Sigmoid colon (tissue), 7 donors: Measurements from ENCODE around the gene LRRFIP1. TPM values are rescaled to one million over a fixed set of nuclear protein-coding genes. Genes with fewer than 3 reads are reported as not detected.

Experiments used
- DNase-seq: peaks from one replicate; pipeline ENCODE4 v3.0.0-alpha.2; 2019
- H3K27ac ChIP-seq, 4 donors: fragments of 200-600 bp; sonication (generic); one replicate each; pipeline ENCODE4 v1.5.1; 2016 to 2019; ENCODE audit warnings: mild to moderate bottlenecking in 1 of 4
- H3K27me3 ChIP-seq, 3 donors: fragments of 200-600 bp; sonication (generic); one replicate each; pipeline ENCODE4 v1.5.1; 2019; ENCODE audit warnings: mild to moderate bottlenecking in 1 of 3
- H3K36me3 ChIP-seq, 4 donors: fragments of 200-600 bp; sonication (generic); one replicate each; pipeline ENCODE4 v1.5.1; 2016 to 2019
- H3K4me1 ChIP-seq, 4 donors: fragments of 200-600 bp; sonication (generic); one replicate each; pipeline ENCODE4 v1.5.1; 2017 to 2019
- H3K4me3 ChIP-seq, 4 donors: fragments of 200-600 bp; sonication (generic); one replicate each; pipeline ENCODE4 v1.5.1; 2017 to 2019; ENCODE audit warnings: mild to moderate bottlenecking in 2 of 4, moderate library complexity in 1 of 4
- H3K9me3 ChIP-seq, 4 donors: fragments of 200-600 bp in 3 of 4; sonication (generic) in 3 of 4; one replicate each; pipeline versions ENCODE4 v1.5.1 to v1.6.1; 2013 to 2019
- EP300 ChIP-seq, 4 donors: sonication (generic); formaldehyde crosslinking; IDR thresholded peaks; one replicate each; pipeline ENCODE4 v1.6.1; 2017; ENCODE audit warnings: antibody characterized with exemption in 4 of 4
- POLR2A ChIP-seq, 2 donors: fragments of 450-650 bp; IDR thresholded peaks; one replicate each; pipeline ENCODE4 v1.6.1; 2016; ENCODE audit warnings: antibody characterized with exemption in 2 of 2, mild to moderate bottlenecking in 2 of 2, moderate library complexity in 2 of 2
- POLR2AphosphoS5 ChIP-seq, 4 donors: sonication (generic); formaldehyde crosslinking; IDR thresholded peaks; one replicate each; pipeline ENCODE4 v1.6.1; 2017; ENCODE audit warnings: antibody characterized with exemption in 4 of 4
- WGBS, 2 donors: extraction: QIAGEN DNeasy Blood & Tissue Kit; methylation state at CpG; one replicate each; pipeline ENCODE4 v1.1.7; 2013; 5-methylcytosine and 5-hydroxymethylcytosine counted together
- intact Hi-C: fragments of 100-400 bp; cut with DNase I; formaldehyde crosslinking; loops from one replicate; pipeline ENCODE4 v1.15.1; 2023
- polyA plus RNA-seq, 3 donors: library from polyadenylated mRNA; stranded (reverse); fragments of 200-250 nt; gene quantifications; one replicate each; pipeline ENCODE4 v1.2.3, GENCODE V29; 2013
- total RNA-seq, 4 donors: library from RNA; depleted of rRNA; stranded (reverse); fragments of >200 nt; gene quantifications; one replicate each; pipeline ENCODE4 v1.1.0, GENCODE V29; 2016
- TF ChIP-seq, protein P1 (sequence below), 4 experiments: fragments of 450-650 bp in 3 of 4; fragments of 200-600 bp in 1 of 4; IDR thresholded peaks; one replicate each; pipeline ENCODE4 v1.5.1; 2016 to 2019; ENCODE audit warnings: antibody characterized with exemption in 4 of 4, mild to moderate bottlenecking in 3 of 4, moderate library complexity in 2 of 4
- donor health status: healthy with polysubstance abuse.
- donor health status: Bipolar disorder and iron deficiency.
- donor health status: healthy.

Gene LRRFIP1
- total and polyA plus RNA-seq, 7 donors: 42.0 to 185 (median 112) TPM

DNA sequence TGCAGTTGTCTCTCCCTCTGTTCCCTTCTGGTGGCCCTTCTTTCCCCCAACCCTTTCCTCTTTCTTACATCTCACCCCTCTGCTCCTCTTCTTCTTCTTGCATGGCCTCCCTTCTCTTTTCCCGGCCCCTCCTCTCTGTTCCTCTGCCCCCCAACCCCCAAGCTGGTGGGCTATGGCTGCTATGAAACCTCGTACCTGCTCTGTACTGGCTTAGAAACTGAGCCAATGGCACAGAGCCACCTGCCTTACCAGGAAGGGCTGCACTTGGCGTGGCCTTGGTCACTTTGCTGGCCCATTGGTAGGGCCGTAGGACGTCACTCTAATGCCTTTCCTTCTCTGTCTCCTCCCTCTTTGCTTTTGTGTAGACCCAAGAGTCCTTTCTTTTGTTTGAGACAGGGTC is 78.9 kb downstream of the LRRFIP1 start:
- WGBS, 2 donors: 95 to 97% methylated on average over 5 of the region's 5 CpGs
- TF ChIP-seq, protein P1, sequence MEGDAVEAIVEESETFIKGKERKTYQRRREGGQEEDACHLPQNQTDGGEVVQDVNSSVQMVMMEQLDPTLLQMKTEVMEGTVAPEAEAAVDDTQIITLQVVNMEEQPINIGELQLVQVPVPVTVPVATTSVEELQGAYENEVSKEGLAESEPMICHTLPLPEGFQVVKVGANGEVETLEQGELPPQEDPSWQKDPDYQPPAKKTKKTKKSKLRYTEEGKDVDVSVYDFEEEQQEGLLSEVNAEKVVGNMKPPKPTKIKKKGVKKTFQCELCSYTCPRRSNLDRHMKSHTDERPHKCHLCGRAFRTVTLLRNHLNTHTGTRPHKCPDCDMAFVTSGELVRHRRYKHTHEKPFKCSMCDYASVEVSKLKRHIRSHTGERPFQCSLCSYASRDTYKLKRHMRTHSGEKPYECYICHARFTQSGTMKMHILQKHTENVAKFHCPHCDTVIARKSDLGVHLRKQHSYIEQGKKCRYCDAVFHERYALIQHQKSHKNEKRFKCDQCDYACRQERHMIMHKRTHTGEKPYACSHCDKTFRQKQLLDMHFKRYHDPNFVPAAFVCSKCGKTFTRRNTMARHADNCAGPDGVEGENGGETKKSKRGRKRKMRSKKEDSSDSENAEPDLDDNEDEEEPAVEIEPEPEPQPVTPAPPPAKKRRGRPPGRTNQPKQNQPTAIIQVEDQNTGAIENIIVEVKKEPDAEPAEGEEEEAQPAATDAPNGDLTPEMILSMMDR (IDR thresholded peaks at IDR 0.05): no peak
- no peak for TF ChIP-seq POLR2A (IDR thresholded peaks at IDR 0.05)
- no peak for TF ChIP-seq POLR2AphosphoS5 (IDR thresholded peaks at IDR 0.05)
- no peak for TF ChIP-seq EP300 (IDR thresholded peaks at IDR 0.05)
- DNase-seq: peak; percentile 59
- H3K9me3 ChIP-seq: no peaks in the 10 kb centered on the region
- intact Hi-C loops: no loop called here
- no peaks in the 10 kb centered on the region for H3K27me3 ChIP-seq
- H3K4me1 ChIP-seq: peaks cover 0 to 80% (median 75%) of the 10 kb centered on the region in 4 donors
- H3K4me3 ChIP-seq: no peak overlapping the region
- H3K36me3 ChIP-seq: peaks cover 0 to 21% (median 5%) of the 10 kb centered on the region in 4 donors
- H3K27ac ChIP-seq: peak overlapping the region; percentile 92 to 99 (median 98)

DNA sequence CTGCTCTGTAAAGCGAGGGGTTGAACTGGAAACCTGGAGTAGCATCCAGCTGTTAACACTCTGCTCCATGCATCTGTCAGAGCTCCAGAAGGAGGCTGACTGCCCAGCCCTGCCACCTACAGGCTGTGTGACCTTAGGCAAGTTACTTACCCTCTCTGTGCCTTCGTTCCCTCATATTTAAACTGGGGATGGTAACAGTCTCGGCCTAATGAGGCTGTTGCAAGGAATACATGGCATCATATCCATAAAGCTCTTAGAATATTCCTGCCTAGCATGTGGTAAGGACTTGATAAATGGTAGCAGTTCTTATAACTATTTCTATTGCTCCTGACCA is 80.6 kb downstream of the LRRFIP1 start:
- Histone ChIP-seq H3K27me3 (no peaks in the 10 kb centered on the region), H3K9me3 (no peaks in the 10 kb centered on the region), H3K27ac (peak overlapping the region; percentile 92 to 99 (median 98)), H3K4me1 (peaks cover 0 to 80% (median 73%) of the 10 kb centered on the region in 4 donors), H3K36me3 (peaks cover 0 to 31% (median 8%) of the 10 kb centered on the region in 4 donors), H3K4me3 (peak overlapping the region in 2 of 4 donors; percentile 0 to 1)
- intact Hi-C loops: no loop called here
- no peak for DNase-seq
- WGBS, 2 donors: 94 to 95% methylated on average over 3 of the region's 3 CpGs
- TF ChIP-seq, protein P1 (IDR thresholded peaks at IDR 0.05): no peak
- TF ChIP-seq POLR2AphosphoS5 (IDR thresholded peaks at IDR 0.05): no peak
- no peak for TF ChIP-seq EP300 (IDR thresholded peaks at IDR 0.05)
- TF ChIP-seq POLR2A (IDR thresholded peaks at IDR 0.05): no peak

DNA sequence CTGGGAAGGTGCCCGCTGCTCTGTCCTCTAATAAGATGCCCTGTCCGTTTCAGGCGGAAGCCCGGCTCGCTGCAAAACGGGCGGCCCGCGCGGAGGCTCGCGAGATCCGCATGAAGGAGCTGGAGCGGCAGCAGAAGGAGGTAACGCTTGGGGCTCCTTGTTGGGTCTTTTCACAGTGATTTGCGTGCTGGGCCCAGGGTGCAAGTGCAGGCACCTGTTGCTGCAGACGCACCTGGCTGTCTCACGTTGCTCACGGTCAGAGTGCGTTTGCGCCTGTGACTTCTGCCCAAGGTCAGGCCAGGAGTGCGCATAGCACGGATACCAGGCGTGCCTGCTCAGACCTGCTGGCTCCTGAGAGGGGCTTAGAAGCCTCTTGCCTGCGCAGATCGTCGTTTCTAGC is 81.1 kb downstream of the LRRFIP1 start:
- H3K9me3 ChIP-seq: no peaks in the 10 kb centered on the region
- peaks cover 0 to 80% (median 71%) of the 10 kb centered on the region in 4 donors for H3K4me1 ChIP-seq
- intact Hi-C loops: no loop called here
- TF ChIP-seq POLR2AphosphoS5 (IDR thresholded peaks at IDR 0.05): no peak
- TF ChIP-seq, protein P1 (IDR thresholded peaks at IDR 0.05): no peak
- TF ChIP-seq POLR2A (IDR thresholded peaks at IDR 0.05): no peak
- no peak for TF ChIP-seq EP300 (IDR thresholded peaks at IDR 0.05)
- peaks cover 0 to 31% (median 8%) of the 10 kb centered on the region in 4 donors for H3K36me3 ChIP-seq
- WGBS, 2 donors: 95 to 96% methylated on average over 27 of the region's 27 CpGs
- DNase-seq: peak; percentile 63
- H3K27ac ChIP-seq: peak overlapping the region; percentile 92 to 99 (median 98)
- no peaks in the 10 kb centered on the region for H3K27me3 ChIP-seq
- H3K4me3 ChIP-seq: no peak overlapping the region

DNA sequence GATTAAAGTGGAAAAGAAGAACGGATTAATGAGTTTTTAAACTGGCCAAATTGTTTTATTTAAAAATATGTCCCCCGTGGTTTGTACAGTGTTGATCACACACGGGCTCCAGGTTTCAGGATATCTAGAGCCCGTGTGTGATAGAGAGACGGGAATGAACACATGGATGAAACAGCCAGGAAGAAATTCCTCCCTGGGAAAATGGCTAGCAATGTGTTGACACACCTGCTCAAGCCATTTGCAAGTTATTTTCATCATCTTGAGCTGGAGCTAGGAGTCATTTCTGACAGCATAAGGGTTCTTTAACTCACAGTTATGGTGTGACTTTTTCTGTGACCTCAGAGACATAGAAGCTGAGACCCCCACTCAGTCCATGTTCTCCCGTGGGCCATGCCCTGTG is 81.6 kb downstream of the LRRFIP1 start:
- no peak for DNase-seq
- no peak for TF ChIP-seq POLR2AphosphoS5 (IDR thresholded peaks at IDR 0.05)
- TF ChIP-seq, protein P1 (IDR thresholded peaks at IDR 0.05): no peak
- Histone ChIP-seq H3K4me3 (no peak overlapping the region), H3K27me3 (no peaks in the 10 kb centered on the region), H3K4me1 (peaks cover 0 to 80% (median 69%) of the 10 kb centered on the region in 4 donors), H3K9me3 (no peaks in the 10 kb centered on the region), H3K36me3 (peaks cover 0 to 31% (median 8%) of the 10 kb centered on the region in 4 donors), H3K27ac (peak overlapping the region; percentile 92 to 99 (median 98))
- WGBS, 2 donors: 87 to 91% methylated on average over 6 of the region's 6 CpGs
- intact Hi-C loops: no loop called here
